ENCODE measurements around the gene CAPS. TPM values are rescaled to one million over a fixed set of nuclear protein-coding genes. Genes with fewer than 3 reads are reported as not detected.

The CAPS gene
- total RNA-seq, 4 donors from 2014 or later, result 9.0 to 48.8 (median 26.3) TPM

DNA sequence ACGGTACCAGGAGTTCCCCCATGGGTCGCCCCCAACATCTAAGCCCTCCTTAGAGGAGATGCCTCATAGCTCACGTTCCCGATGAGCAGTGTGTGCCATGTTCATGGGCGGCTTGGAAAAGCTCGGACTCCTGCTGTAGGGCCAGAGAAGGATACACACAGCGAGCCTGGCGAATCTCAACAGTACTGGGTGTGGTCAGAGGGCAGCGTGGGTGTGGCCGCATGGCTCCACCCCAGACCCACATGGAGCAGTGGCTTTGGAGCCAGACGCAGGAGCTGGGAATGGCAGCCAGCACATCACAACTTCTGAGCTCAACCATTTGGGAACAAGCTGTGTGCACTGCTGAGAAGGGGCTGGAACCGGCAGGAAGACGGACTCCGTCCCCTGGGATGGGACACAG is 15.6 kb downstream of the CAPS start:
- H3K4me1 ChIP-seq, result peaks cover 9 to 22% of the 10 kb centered on the region in 2 donors
- H3K9me3 ChIP-seq, result no peaks in the 10 kb centered on the region
- H3K27me3 ChIP-seq, result no peaks in the 10 kb centered on the region
- no peak overlapping the region for H3K4me3 ChIP-seq (replicated peaks in 1 of 3)
- intact Hi-C loops (cut with DNase I), result no loop called here
- TF ChIP-seq, protein P1, sequence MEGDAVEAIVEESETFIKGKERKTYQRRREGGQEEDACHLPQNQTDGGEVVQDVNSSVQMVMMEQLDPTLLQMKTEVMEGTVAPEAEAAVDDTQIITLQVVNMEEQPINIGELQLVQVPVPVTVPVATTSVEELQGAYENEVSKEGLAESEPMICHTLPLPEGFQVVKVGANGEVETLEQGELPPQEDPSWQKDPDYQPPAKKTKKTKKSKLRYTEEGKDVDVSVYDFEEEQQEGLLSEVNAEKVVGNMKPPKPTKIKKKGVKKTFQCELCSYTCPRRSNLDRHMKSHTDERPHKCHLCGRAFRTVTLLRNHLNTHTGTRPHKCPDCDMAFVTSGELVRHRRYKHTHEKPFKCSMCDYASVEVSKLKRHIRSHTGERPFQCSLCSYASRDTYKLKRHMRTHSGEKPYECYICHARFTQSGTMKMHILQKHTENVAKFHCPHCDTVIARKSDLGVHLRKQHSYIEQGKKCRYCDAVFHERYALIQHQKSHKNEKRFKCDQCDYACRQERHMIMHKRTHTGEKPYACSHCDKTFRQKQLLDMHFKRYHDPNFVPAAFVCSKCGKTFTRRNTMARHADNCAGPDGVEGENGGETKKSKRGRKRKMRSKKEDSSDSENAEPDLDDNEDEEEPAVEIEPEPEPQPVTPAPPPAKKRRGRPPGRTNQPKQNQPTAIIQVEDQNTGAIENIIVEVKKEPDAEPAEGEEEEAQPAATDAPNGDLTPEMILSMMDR (IDR thresholded peaks at IDR 0.05), result no peak
- no peak for TF ChIP-seq POLR2A (IDR thresholded peaks at IDR 0.05)
- 88 to 96% methylated on average over 6 to 8 of the region's 14 CpGs for WGBS, 2 donors
- no peak overlapping the region for H3K27ac ChIP-seq
- H3K36me3 ChIP-seq, result peaks cover 59 to 62% of the 10 kb centered on the region in 2 donors
- DNase-seq, result no peak

DNA sequence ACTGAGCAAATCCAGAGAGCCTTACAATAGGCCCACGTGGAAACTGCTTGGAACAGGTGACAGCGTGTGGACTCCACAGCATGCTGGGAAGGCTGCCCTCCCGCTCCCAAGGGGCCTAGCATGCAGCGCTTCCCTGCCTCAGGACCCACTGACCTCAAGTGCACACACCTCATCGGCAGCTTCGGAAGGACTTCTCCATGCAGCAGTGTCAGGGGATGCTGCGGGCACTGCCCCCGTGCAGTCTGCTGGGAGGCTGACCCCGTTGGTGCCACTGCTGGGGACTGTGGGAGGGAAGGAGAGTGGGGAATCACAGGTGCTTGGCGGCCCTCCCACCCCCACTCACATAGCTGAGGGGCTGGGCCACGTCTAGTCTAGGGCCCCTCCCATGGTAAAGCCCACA is 17.2 kb downstream of the CAPS start:
- TF ChIP-seq, protein P1 (IDR thresholded peaks at IDR 0.05), result no peak
- no peak for TF ChIP-seq POLR2A (IDR thresholded peaks at IDR 0.05)
- no peaks in the 10 kb centered on the region for H3K9me3 ChIP-seq
- H3K27me3 ChIP-seq, result no peaks in the 10 kb centered on the region
- no peak overlapping the region for H3K4me3 ChIP-seq (replicated peaks in 1 of 3)
- WGBS, 2 donors, result 86 to 90% methylated on average over 8 of the region's 11 CpGs
- H3K27ac ChIP-seq, result no peak overlapping the region
- peaks cover 46 to 47% of the 10 kb centered on the region in 2 donors for H3K36me3 ChIP-seq
- DNase-seq, result no peak
- H3K4me1 ChIP-seq, result peaks cover 8 to 31% of the 10 kb centered on the region in 2 donors
- intact Hi-C loops (cut with DNase I), result no loop called here

DNA sequence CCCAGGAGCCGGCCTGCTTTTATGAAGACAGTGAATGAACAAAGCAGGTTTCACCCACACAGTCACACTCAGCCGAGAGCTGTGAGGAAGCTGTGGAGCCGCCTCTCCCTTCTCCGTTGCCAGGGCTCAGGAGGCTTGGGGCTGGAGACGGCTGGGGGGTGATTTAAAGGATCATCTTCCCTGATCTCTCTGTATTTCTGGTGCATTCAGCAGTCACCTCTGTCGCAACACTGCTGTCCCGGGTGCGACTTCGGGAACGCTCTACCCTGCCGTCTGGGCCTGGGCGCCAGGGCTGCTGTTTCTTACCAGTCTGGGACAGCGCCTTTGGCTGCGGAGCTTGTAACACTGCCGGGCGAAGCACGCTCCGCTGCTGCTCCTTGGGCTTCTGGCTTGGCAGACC is 18.1 kb downstream of the CAPS start:
- Histone ChIP-seq H3K27ac (no peak overlapping the region), H3K36me3 (peaks cover 41 to 44% of the 10 kb centered on the region in 2 donors)
- 97 to 98% methylated on average over 17 to 18 of the region's 18 CpGs for WGBS, 2 donors

DNA sequence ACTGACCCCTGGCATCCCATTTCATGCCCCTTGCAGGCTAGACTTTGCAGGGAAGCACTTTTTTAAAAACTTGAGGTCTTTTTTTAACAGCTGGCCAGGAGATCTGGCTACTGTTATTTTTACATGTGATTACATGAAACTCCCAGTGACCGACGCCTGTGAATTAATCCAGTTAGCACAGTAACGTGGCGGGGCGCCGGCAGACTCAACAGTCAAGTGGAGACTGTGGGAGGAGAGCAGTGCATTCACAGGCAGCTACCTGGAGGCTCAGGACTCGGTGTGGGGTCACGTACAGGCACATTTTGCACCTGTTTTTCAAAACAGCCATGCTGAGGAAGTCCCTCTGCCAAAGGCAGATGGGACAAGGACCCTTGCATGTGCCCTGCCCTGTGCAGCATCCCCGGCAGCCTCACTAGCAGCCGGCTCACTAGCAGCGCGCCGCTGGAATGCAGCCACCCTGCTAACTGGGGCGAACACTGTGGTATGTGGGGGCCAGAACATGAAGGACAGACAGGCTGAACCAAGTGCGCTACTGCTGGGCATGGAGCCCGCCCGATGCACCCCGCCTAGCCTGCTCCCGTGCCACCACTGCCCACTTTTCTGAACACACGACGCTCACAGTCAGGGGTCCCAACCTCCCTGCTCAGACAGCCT is 18.7 kb downstream of the CAPS start:
- Histone ChIP-seq H3K36me3 (peaks cover 35 to 38% of the 10 kb centered on the region in 2 donors), H3K4me3 (replicated peaks in 1 of 3) (no peak overlapping the region), H3K27ac (no peak overlapping the region), H3K4me1 (peaks cover 8 to 20% of the 10 kb centered on the region in 2 donors), H3K9me3 (no peaks in the 10 kb centered on the region), H3K27me3 (no peaks in the 10 kb centered on the region)
- TF ChIP-seq, protein P1 (IDR thresholded peaks at IDR 0.05), result no peak
- no peak for TF ChIP-seq POLR2A (IDR thresholded peaks at IDR 0.05)
- DNase-seq, result no peak
- intact Hi-C loops (cut with DNase I), result no loop called here
- WGBS, 2 donors, result 91 to 93% methylated on average over 15 to 21 of the region's 21 CpGs

More for the DNA sequence above, 18.1 kb downstream of the CAPS start:
- Histone ChIP-seq H3K27me3 (no peaks in the 10 kb centered on the region), H3K4me3 (replicated peaks in 1 of 3) (no peak overlapping the region), H3K4me1 (peaks cover 8 to 23% of the 10 kb centered on the region in 2 donors), H3K9me3 (no peaks in the 10 kb centered on the region)
- no peak for DNase-seq
- TF ChIP-seq, protein P1 (IDR thresholded peaks at IDR 0.05), result no peak
- no peak for TF ChIP-seq POLR2A (IDR thresholded peaks at IDR 0.05)
- intact Hi-C loops (cut with DNase I), result no loop called here

DNA sequence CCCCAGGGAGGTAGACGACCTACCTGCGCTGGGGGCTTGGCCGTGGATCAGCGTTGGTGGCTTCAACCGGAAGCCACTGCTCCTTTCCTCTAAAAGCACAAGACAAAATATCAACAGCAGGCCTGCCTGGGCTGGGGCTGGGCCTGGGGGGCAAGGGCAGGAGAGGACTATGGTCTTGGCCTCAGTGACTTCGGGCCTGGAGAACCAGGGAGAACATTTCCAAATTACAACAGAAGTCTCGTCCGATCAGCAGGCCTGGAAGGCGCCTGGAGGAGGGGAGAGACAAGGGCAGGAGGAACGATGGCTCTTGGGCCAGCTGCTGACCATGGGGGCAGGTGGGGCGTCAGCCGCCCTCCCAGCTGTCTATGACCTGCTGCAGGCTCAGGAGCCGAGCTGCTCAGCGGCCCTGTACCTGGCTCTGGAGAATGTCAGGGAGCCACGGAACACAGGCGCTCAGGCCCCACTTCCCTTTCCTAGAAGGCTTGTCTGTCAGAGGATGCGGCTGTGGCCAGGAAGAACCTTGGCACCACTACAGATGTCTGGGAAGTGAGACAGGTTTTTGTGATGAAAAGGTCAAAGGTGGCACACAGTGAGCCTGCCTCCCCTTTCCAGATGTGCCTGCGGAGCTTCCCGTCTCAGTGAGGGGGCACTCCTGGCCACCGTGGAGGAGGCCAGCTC is 19.5 kb downstream of the CAPS start:
- 81 to 86% methylated on average over 14 to 15 of the region's 20 CpGs for WGBS, 2 donors
- intact Hi-C loops (cut with DNase I), result no loop called here
- H3K27ac ChIP-seq, result no peak overlapping the region
- no peak for DNase-seq
- H3K4me1 ChIP-seq, result peaks cover 8 to 20% of the 10 kb centered on the region in 2 donors
- H3K9me3 ChIP-seq, result no peaks in the 10 kb centered on the region
- TF ChIP-seq, protein P1 (IDR thresholded peaks at IDR 0.05), result no peak
- TF ChIP-seq POLR2A (IDR thresholded peaks at IDR 0.05), result no peak
- H3K27me3 ChIP-seq, result no peaks in the 10 kb centered on the region
- H3K4me3 ChIP-seq (replicated peaks in 1 of 3), result no peak overlapping the region
- peaks cover 27 to 37% of the 10 kb centered on the region in 2 donors for H3K36me3 ChIP-seq

Measured in thyroid gland (tissue), 4 donors.